GM18508 (cell line): Measurements from ENCODE around the gene EGFL7.

Experiments used
- ATAC-seq: cut with Tn5 transposase; IDR thresholded peaks from one replicate; pipeline ENCODE4 v1.9.1; 2021; ENCODE audit warnings: moderate number of reproducible peaks; ENCODE audit not compliant: insufficient read depth, unreplicated experiment

EGFL7 gene

GRCh38 chr9:136658849-136659535, 3.7 kb upstream of the EGFL7 start:
- ATAC-seq: no peak

GRCh38 chr9:136659861-136660784, 2.6 kb upstream of the EGFL7 start:
- ATAC-seq: no peak

- no peak for ATAC-seq
Measured at GRCh38 chr9:136660971-136661550, 1.7 kb upstream of the EGFL7 start.

GRCh38 chr9:136661641-136662325, 933 bp upstream of the EGFL7 start:
- ATAC-seq: no peak

GRCh38 chr9:136662326-136662655, 425 bp upstream of the EGFL7 start:
- no peak for ATAC-seq

GRCh38 chr9:136664000-136664915, 1.5 kb downstream of the EGFL7 start:
- ATAC-seq: no peak

- no peak for ATAC-seq
Measured at GRCh38 chr9:136665111-136665703, 2.5 kb downstream of the EGFL7 start.

- no peak for ATAC-seq
Measured at GRCh38 chr9:136665704-136666371, 3.1 kb downstream of the EGFL7 start.

- no peak for ATAC-seq
Measured at GRCh38 chr9:136666372-136667213, 3.9 kb downstream of the EGFL7 start.

GRCh38 chr9:136667214-136667939, 4.7 kb downstream of the EGFL7 start:
- ATAC-seq: no peak

GRCh38 chr9:136667940-136668760, 5.4 kb downstream of the EGFL7 start:
- ATAC-seq: no peak

GRCh38 chr9:136668983-136669790, 6.5 kb downstream of the EGFL7 start:
- no peak for ATAC-seq

GRCh38 chr9:136669791-136670464, 7.2 kb downstream of the EGFL7 start:
- ATAC-seq: no peak

- ATAC-seq: no peak
Measured at GRCh38 chr9:136670576-136671253, 8.0 kb downstream of the EGFL7 start.

GRCh38 chr9:136671254-136671614, 8.5 kb downstream of the EGFL7 start:
- ATAC-seq: no peak
